Measurements from ENCODE around the gene GNAO1.

Gene GNAO1

DNA sequence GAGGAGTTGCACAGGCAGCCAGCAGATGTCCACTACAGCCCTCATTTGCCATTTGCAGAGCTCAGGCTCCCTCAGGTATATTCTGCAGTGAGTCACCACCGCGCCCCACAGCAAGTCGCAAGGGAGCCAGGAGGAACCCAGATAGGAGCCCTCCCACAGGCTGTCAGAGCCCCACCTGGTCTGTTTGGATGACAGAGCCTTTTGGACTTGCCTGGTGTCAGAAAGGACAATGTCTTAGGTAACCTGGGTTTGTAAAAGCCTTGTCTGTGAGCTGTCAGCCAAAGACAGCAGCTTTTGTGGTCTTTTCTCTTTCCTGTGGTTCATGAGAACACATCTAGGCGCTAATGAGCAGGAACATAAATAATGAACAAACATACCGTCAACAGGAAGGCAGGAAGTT lies 70.9 kb downstream of the GNAO1 start:
- Histone ChIP-seq H3K27me3 (ENCODE audit: insufficient read depth, poor library complexity, severe bottlenecking) (peaks cover 8% of the 10 kb centered on the region), H3K27ac (replicated peaks) (no peak overlapping the region), H3K4me3 (replicated peaks; ENCODE audit: insufficient read depth, low read length) (no peak overlapping the region)
- DNase-seq (ENCODE audit: low read depth in 1 of 2, low spot score in 1 of 2), result no peak
- TF ChIP-seq GABPA (IDR thresholded peaks at IDR 0.05; ENCODE audit: low read depth), result no peak
- no peak for TF ChIP-seq SPI1 (IDR thresholded peaks at IDR 0.05; ENCODE audit: borderline replicate concordance, low read depth)
- TF ChIP-seq, protein P1, sequence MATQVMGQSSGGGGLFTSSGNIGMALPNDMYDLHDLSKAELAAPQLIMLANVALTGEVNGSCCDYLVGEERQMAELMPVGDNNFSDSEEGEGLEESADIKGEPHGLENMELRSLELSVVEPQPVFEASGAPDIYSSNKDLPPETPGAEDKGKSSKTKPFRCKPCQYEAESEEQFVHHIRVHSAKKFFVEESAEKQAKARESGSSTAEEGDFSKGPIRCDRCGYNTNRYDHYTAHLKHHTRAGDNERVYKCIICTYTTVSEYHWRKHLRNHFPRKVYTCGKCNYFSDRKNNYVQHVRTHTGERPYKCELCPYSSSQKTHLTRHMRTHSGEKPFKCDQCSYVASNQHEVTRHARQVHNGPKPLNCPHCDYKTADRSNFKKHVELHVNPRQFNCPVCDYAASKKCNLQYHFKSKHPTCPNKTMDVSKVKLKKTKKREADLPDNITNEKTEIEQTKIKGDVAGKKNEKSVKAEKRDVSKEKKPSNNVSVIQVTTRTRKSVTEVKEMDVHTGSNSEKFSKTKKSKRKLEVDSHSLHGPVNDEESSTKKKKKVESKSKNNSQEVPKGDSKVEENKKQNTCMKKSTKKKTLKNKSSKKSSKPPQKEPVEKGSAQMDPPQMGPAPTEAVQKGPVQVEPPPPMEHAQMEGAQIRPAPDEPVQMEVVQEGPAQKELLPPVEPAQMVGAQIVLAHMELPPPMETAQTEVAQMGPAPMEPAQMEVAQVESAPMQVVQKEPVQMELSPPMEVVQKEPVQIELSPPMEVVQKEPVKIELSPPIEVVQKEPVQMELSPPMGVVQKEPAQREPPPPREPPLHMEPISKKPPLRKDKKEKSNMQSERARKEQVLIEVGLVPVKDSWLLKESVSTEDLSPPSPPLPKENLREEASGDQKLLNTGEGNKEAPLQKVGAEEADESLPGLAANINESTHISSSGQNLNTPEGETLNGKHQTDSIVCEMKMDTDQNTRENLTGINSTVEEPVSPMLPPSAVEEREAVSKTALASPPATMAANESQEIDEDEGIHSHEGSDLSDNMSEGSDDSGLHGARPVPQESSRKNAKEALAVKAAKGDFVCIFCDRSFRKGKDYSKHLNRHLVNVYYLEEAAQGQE (IDR thresholded peaks at IDR 0.05; ENCODE audit: insufficient replicate concordance, low read depth), result no peak
- no peak for TF ChIP-seq POLR2AphosphoS5 (IDR thresholded peaks at IDR 0.05; ENCODE audit: low read depth)
- TF ChIP-seq CTCF (IDR thresholded peaks at IDR 0.05; ENCODE audit: insufficient read depth, low read length), result no peak

GRCh38 chr16:56262551-56263245 lies 71.4 kb downstream of the GNAO1 start:
- Histone ChIP-seq H3K27me3 (ENCODE audit: insufficient read depth, poor library complexity, severe bottlenecking) (peaks cover 8% of the 10 kb centered on the region), H3K27ac (replicated peaks) (no peak overlapping the region), H3K4me3 (replicated peaks; ENCODE audit: insufficient read depth, low read length) (no peak overlapping the region)
- TF ChIP-seq POLR2AphosphoS5 (IDR thresholded peaks at IDR 0.05; ENCODE audit: low read depth), result no peak
- no peak for TF ChIP-seq GABPA (IDR thresholded peaks at IDR 0.05; ENCODE audit: low read depth)
- no peak for TF ChIP-seq CTCF (IDR thresholded peaks at IDR 0.05; ENCODE audit: insufficient read depth, low read length)
- TF ChIP-seq, protein P1 (IDR thresholded peaks at IDR 0.05; ENCODE audit: insufficient replicate concordance, low read depth), result no peak
- no peak for TF ChIP-seq SPI1 (IDR thresholded peaks at IDR 0.05; ENCODE audit: borderline replicate concordance, low read depth)
- DNase-seq (ENCODE audit: low read depth in 1 of 2, low spot score in 1 of 2), result no peak

GRCh38 chr16:56263711-56264608 lies 72.7 kb downstream of the GNAO1 start:
- no peak overlapping the region for H3K4me3 ChIP-seq (replicated peaks; ENCODE audit: insufficient read depth, low read length)
- H3K27ac ChIP-seq (replicated peaks), result no peak overlapping the region
- no peak for TF ChIP-seq CTCF (IDR thresholded peaks at IDR 0.05; ENCODE audit: insufficient read depth, low read length)
- TF ChIP-seq, protein P1 (IDR thresholded peaks at IDR 0.05; ENCODE audit: insufficient replicate concordance, low read depth), result no peak
- TF ChIP-seq POLR2AphosphoS5 (IDR thresholded peaks at IDR 0.05; ENCODE audit: low read depth), result no peak
- TF ChIP-seq GABPA (IDR thresholded peaks at IDR 0.05; ENCODE audit: low read depth), result no peak
- no peak for TF ChIP-seq SPI1 (IDR thresholded peaks at IDR 0.05; ENCODE audit: borderline replicate concordance, low read depth)
- DNase-seq (ENCODE audit: low read depth in 1 of 2, low spot score in 1 of 2), result no peak
- peaks cover 8% of the 10 kb centered on the region for H3K27me3 ChIP-seq (ENCODE audit: insufficient read depth, poor library complexity, severe bottlenecking)
